Esophagus mucosa (tissue), 1 donor: ENCODE data around the gene CYBB. TPM values are rescaled to one million over a fixed set of nuclear protein-coding genes. Genes with fewer than 3 reads are reported as not detected.

Experiments
- ATAC-seq: fragments of 200-7000 bp; cut with Tn5 transposase; one replicate; pipeline ENCODE4 v1.9.1; 2020
- total RNA-seq: library from RNA; stranded (reverse); gene quantifications from one replicate; pipeline ENCODE4 v1.2.4, GENCODE V29; 2023
- donor health status: DM: yes; HTN: yes; CAD: no.

CYBB gene
- total RNA-seq, 1 donor from 2014 or later: 2.4 TPM

GRCh38 chrX:37846141-37846540 is 66.3 kb downstream of the CYBB start:
- peak; percentile 69 for ATAC-seq

GRCh38 chrX:37846558-37846933 is 66.7 kb downstream of the CYBB start:
- ATAC-seq: no peak

GRCh38 chrX:37846934-37847732 is 67.3 kb downstream of the CYBB start, which contains the start of gene DYNLT3:
DYNLT3 (minus strand) TSS chrX:37847571; CDS start chrX:37847510, 61 bp downstream.
- ATAC-seq: peak; percentile 94

GRCh38 chrX:37847733-37848197 is 67.9 kb downstream of the CYBB start:
- no peak for ATAC-seq

GRCh38 chrX:37854148-37854547 is 74.3 kb downstream of the CYBB start:
- no peak for ATAC-seq

GRCh38 chrX:37854748-37855147 is 74.9 kb downstream of the CYBB start:
- ATAC-seq: no peak

GRCh38 chrX:37860721-37861120 is 80.9 kb downstream of the CYBB start:
- no peak for ATAC-seq

- ATAC-seq: no peak
Observed at GRCh38 chrX:37862851-37863250, 83.0 kb downstream of the CYBB start.

Other genes with a start within 250 kb of the CYBB start
- gene LANCL3, start 208.4 kb upstream of the CYBB start, total RNA-seq: 2.6 TPM
- gene XK, start 94.3 kb upstream of the CYBB start, total RNA-seq: 2.7 TPM
- gene DYNLT3, start 67.5 kb downstream of the CYBB start, total RNA-seq: 46.0 TPM
- gene SYTL5, start 226.5 kb downstream of the CYBB start, total RNA-seq: 3.9 TPM